ENCODE measurements around the gene TMPRSS12.
"Not testable (repeated sequence)": the region's sequence is repeated elsewhere in the genome, so short reads cannot be mapped to it uniquely, and the experiment has no call there.

The TMPRSS12 gene, protein sequence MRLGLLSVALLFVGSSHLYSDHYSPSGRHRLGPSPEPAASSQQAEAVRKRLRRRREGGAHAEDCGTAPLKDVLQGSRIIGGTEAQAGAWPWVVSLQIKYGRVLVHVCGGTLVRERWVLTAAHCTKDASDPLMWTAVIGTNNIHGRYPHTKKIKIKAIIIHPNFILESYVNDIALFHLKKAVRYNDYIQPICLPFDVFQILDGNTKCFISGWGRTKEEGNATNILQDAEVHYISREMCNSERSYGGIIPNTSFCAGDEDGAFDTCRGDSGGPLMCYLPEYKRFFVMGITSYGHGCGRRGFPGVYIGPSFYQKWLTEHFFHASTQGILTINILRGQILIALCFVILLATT

DNA sequence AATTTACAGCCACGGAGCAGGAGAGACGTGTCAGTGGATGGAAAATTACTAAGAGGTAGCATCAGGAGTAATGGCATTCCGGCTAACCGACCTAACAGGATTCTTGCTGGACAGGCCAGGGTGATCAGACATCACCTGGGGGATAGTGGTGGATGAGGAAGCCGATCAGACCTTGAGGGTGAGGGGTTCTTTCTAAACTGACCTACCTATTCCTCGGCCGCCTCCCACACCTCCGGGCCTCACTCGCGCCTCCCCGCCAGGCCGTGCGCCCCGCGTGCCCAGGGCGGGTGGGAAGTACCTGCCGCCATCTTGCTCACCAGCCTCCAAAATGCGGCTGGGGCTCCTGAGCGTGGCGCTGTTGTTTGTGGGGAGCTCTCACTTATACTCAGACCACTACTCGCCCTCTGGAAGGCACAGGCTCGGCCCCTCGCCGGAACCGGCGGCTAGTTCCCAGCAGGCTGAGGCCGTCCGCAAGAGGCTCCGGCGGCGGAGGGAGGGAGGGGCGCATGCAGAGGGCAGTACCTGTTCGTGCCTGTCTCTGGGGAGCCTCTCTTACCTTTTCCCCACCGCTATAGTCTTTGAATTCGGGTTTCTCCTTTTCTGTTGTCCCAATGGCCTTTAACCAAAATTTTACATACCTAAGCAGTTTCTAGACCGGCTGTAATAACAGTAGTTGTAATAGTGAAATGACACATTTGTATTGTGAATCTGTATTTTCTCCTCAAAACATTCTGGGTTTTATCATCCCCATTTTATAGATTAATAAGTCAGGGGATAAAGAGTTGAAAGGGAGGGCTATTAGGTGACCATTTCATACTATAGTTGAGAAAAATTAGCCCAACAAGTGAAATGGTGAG, at the start of gene TMPRSS12:
TMPRSS12 (plus strand) TSS at position 290 of the 857 bp plus-strand sequence; CDS start at position 329, 39 bp downstream.
- DNase-seq (ENCODE audit: low spot score) = no peak

DNA sequence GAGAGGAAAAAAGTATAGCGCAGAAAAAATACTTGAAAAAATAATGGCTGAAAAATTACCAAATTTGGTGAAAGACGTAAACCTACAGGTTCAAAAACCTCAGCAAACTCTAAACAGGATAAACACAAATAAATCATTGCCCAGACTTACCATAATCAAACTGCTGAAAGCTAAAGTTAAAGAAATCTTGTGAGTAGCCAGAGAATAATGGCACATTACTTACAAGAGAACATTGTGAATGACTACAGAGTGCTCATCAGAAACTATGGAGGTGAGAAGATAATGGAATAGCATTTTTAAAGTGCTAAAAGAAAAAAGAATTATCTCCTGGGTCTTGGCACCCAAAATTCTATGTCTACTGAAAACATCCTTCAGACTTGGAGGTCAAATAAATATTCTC, 42.8 kb upstream of the TMPRSS12 start:
- no peak for DNase-seq (ENCODE audit: low spot score)

DNA sequence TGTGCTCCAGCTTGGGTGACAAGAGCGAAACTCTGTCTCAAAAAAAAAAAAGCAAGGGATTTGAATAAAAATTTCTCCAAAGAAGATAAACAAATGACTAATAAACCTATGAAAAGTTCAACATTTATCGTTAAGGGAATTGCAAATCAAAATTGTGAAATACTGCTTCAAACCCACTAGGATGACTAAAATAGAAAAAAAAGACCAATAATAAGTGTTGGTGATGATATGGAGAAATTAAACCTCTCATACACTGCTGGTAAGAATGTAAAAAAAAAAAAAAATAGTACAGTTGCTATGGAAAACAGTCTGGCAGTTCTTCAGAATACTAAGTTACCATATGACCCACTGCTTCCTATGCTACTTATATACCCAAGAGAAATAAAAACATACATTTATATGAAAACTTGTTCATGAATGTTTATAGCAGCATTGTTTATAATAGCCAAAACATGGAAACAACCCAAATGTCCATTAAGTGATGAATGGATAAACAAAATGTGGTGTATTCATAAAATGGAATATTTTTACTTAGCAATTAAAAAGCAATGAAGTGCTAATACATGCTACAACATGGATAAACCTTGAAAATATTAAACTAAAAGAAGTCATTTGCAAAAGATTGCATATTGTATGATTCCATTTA, 39.4 kb upstream of the TMPRSS12 start:
- no peak for DNase-seq (ENCODE audit: low spot score)

DNA sequence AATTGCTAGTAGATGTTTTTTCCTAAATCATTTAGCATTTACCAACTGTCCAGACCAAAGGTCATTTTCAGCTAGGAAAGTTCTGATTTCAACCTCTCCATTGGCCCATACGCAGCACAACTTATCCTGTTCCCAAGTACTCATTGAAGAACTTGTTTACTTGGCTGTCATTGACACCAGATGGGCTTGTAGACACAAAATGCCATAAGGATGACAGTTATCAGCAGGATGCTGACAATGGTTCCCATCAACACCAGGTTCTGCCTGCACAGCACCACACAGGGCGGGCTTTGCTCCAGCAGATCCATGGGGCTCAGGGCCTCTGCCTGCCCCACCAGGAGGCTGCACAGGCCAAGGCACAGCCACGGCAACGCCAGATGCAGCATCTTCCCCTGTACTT, 36.5 kb upstream of the TMPRSS12 start:
- no peak for DNase-seq (ENCODE audit: low spot score)

DNA sequence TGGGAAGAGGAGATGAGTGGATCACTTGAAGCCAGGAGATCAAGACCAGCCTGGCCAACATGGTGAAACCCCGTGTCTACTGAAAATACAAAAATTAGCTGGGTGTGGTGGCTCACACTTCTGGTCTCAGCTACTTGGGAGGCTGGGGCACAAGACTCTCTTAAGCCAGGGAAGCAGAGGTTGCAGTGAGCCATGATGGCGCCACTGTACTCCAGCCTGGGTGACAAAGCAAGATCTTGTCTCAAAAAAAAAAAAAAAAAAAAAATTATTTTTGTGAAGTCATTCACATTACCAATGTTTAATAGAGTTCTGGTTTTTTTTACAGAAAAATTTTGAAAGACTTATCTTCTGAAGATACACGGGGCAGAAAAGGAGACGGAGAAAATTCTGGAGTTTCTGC, 33.6 kb upstream of the TMPRSS12 start:
- DNase-seq (ENCODE audit: low spot score) = not testable (repeated sequence)

DNA sequence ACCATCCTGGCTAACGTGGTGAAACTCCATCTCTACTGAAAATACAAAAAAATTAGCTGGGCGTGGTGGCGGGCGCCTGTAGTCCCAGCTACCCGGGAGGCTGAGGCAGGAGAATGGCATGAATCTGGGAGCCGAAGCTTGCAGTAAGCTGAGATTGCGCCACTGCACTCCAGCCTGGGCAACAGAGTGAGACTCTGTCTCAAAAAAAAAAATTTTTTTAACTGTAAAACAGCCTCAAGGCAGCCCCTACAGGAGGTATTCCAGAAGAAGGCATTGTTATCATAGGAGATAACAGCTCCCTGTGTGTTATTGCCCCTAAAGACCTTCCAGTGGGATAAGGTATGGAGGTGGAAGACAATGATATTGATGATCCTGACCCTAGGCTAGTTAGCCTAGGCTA, 27.8 kb upstream of the TMPRSS12 start:
- not testable (repeated sequence) for DNase-seq (ENCODE audit: low spot score)

DNA sequence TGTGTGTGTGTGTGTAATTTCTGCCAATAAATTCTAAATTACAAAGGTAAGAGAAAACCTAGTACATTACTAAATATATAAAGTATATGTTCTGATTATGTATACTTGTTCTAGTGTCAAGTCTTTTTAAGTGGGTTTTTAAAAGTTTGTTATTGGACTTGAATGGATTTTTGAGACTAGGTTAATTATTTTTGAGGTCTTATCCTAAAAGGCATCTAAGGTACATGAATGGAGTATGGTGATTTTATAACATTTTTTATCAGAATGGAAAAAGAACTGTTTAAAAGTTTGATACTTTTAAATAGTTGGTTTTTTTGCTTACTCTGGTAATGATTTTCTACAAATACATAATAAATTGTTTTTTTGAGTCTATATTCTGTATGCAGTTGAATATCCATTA, 22.5 kb upstream of the TMPRSS12 start:
- no peak for DNase-seq (ENCODE audit: low spot score)

DNA sequence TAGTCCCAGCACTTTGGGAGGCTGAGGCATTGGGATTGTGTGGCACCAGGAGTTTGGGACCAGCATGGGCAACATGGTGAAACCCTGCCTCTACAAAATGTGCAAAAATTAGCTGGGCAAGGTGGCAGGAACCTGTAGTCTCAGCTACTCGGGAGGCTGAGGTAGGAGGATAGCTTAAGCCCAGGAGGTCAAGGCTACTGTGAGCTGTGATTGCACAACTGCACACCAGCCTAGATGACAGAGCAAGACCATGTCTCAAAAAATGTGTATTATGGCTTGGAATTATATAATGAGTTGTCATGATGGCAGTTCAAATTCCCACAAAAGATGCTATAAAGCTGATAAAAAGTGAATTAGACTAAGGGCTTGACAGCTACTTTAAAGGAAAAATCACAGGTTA, 20.6 kb upstream of the TMPRSS12 start:
- DNase-seq (ENCODE audit: low spot score) = no peak

DNA sequence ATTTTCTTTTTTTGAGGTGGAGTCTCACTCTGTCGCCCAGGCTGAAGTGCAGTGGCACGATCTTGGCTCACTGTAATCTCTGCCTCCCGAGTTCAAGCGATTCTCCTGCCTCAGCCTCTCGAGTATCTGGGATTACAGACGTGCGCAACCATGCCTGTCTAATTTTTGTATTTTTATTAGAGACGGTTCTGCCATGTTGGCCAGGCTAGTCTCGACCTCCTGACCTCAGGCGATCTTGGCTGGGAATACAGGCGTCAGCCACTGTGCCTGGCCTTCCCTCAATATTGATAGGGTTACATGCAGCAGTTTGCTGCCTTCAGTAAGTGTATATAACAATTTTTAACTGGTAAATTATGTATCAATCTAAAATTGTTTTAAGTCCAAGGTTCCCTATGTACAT, 19.0 kb upstream of the TMPRSS12 start:
- DNase-seq (ENCODE audit: low spot score) = not testable (repeated sequence)

DNA sequence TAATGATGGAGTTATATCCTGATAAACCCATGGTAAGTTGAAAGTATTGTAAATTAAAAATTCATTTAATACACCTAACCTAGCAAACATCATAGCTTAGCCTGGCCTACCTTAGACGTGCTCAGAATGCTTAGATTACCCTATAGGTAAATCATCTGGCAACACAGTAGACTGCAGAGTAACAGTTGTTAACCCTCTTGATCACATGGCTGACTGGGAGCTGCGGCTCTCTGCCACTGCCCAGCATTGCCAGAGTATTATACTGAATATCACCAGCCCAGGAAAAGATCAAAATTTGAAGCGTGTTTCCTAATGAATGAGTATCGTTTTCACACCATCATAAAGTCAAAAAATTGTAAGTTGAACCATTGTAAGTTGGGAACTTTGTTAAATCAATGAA, 17.8 kb upstream of the TMPRSS12 start:
- DNase-seq (ENCODE audit: low spot score) = no peak

DNA sequence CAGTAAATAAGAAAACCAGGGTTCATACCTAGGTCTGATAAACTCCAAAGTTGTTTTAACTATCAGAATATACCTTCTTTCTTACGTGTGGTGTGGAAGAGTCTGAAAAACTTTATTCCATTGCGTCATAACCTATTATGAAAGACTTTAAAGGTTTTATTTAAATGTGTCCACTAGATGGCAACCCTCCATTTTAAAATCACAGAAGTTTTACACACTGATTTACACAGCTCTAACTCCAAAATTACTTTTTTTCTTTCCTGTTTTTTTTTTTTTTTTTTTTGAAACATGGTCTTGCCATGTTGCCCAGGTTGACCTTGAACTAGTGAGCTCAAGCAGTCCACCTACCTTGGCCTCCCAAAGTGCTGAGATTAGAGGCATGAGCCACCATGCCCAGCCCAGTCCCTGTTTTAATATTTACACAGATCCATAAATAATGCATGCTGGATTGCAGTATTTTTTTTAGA, 17.3 kb upstream of the TMPRSS12 start:
- DNase-seq (ENCODE audit: low spot score) = no peak

DNA sequence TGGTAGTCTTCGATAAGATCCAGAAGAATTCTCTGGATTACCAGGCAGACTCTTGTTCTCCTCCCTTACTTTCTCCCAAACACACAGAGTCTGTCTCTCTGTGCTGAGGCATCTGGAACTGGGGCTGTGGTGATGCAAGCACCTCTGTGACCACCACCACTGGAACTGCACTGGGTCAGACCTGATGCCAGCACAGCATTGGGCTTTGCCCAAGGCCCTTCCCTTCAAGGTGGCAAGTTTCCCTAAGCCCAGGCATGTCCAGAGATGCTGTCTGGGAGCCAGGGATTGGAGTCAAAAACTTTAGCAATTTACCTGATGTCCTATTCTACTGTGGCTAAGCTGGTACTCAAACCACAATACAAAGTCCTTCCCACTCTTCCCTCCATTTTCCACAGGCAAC, 14.6 kb upstream of the TMPRSS12 start:
- no peak for DNase-seq (ENCODE audit: low spot score)

DNA sequence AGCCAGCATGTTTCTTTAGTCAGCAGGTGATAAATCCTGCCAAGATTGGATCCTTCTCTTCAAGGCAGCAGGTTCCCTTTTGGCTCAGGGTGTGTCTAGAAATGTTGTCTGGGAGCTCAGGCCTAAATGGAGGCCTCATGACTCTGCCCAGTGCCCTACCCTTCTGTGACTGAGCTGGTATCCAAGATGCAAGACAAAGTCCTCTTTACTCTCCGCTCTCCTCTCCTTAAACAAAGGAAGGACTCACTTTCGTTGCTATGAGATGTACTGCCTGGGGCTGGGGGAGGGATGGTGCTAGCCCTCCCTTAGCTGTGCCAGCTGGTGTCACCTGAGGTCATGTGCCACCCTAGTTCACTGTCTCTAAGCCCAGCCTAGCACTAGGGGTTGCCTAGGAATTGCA, 13.8 kb upstream of the TMPRSS12 start:
- no peak for DNase-seq (ENCODE audit: low spot score)

DNA sequence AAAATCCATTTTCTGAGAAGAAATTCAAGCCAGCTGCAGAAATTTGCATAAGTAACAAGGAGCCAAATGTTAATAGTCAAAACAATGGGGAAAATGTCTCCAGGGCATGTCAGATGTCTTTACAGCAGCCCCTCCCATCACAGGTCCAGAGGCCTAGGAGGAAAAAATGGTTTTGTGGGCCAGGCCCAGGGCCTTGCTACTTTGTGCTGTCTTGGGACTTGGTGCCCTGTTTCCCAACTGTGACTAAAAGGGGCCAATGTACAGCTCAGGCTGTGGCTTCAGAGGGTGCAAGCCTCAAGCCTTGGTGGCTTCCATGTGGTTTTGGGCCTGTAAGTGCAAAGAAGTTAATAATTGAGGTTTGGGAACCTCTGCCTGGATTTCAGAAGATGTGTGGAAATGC, 8.9 kb upstream of the TMPRSS12 start:
- DNase-seq (ENCODE audit: low spot score) = not testable (repeated sequence)

DNA sequence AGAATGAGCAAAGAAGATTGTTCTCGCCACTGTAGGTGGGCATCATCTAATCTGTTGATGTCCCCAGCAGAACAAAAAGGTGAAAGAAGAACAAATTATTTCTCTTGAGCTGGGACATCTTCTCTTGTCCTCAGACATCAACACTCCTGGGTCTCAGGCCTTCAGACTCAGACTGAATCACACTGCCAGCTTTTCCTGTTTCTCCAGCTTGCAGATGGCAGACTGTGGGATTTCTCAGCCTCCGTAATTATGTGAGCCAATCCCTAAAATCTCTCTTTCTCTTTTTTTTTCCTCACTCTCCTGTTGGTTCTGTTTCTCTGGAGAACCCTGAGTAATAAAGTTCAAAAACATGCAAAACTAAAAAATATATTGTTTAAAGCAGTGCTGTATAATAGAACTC, 3.7 kb upstream of the TMPRSS12 start:
- DNase-seq (ENCODE audit: low spot score) = no peak

DNA sequence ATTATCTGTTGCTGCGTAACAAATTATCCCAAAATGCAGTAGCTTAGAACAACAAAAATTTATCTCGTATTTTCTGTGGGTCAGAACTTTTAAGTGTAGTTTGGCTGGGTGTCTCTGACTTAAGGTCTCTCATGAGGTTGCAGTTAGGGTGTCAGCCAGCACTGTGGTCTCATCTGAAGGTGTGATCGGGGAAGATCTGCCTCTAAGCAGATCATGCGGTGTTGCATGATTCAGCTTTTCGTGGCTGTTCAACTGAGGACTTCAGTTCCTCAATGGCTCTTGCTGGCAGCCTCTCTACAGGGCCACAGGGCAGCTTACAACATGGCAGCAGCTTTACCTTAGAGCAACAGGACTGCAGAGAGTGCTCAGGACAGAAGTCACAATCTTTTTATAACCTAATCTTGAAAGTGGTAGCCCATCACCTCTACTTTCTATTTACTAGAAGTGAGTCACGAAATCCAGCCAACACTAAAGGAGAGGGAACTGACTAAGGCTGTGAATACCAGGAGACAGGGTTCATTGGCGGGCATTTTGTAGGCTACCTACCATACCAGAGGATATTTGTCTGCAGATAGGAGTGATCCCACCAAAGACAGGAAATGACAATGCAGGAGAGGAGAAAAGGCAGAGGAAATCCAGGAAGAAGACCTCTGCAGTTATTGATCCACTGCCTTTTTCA, 1.8 kb upstream of the TMPRSS12 start:
- DNase-seq (ENCODE audit: low spot score) = no peak

DNA sequence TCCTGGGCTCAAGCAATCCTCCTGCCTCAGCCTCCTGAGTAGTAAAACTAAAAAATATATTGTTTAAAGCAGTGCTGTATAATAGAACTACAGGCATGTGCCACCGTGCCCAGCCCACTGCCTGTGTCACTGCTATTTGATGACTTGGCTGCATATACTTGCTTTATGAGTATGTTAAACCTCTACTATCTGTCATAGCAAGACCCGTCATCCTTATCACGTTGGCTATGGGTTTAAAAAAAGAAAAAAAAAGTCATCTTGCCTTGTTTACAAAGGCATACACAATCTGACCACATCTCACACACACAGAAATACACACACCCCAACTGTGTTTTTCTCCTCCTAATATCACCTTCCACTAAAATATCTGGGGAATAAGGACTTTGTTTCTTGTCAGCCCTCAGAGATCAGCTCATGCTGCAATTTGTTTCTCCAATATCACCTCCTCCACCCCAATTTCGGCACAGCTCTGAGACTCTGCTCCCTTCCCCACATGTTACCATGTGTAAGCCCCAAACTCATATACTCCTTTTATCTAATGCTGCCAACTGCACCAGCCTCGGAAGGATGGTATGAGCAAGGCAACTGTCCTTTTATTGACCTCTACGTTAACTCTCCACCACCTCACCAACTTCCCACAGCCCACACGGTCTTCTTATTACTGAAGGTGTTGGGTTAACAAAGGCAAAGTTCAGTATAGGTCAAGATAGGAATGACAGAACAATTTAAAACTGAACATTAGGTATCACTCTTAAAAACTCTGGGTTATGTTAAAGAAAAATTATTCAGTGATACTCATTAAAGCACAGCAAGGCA, 802 bp upstream of the TMPRSS12 start:
- no peak for DNase-seq (ENCODE audit: low spot score)

DNA sequence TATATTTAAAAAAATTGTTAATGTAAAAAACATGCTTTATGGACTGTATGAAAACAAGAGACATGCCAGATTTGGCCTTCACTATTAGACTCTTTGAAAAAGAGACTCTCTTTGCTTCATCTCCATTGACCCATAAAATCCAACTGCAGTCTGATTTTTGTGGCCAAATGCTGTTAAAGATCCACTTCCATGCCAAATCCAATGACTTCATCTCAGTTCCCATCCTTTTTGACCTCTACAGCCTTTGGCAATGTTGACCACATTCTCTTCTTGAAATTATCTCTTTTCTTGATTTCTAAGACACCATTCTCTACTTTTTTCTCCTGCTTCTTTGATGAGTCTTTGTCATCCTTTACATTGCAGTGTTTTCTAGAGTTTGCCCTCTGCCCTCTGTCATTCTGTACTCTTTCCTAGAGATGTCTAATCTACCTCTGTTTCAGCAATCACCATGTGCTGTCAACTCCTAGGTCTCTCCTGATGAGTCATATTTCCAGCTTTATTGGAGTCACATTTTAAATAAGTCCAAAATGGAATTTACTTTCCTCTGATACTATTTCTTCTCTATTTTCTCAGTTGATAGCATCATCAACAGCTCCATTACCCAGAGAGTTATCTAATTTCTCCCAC, 2.4 kb downstream of the TMPRSS12 start:
- peak; percentile 11 for DNase-seq (ENCODE audit: low spot score)

DNA sequence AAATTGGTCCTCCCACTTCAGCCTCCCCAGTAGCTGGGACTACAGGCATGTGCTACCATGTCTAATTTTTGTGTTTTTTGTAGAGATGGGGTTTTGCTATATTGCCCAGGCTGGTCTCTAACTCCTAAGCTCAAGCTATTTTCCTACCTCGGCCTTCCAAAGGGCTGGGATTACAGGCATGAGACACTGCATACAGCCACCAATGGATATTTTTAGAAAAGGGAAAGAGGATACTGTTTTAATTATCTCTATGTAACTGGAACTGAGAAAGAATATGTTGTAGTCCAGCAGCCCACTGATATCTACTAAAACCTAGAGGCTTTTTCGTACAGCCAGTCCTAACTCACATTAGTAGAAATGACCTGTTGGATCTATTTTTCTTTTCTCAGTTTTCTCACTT, 6.2 kb downstream of the TMPRSS12 start:
- no peak for DNase-seq (ENCODE audit: low spot score)

DNA sequence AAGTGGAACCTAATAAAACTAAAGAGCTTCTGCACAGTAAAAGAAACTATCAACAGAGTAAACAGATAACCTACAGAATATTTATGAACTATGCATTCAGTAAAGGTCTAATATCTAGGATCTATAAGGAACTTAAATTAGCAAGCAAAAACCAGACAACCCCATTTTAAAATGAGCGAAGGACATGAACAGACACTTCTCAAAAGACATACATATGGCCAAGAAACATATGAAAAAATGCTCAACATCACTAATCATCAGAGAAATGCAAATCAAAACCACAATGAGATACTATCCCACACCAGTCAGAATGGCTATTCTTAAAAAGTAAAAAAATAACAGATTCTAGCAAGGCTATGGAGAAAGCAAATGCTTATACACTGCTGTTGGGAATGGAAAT, 12.5 kb downstream of the TMPRSS12 start:
- DNase-seq (ENCODE audit: low spot score) = not testable (repeated sequence)

DNA sequence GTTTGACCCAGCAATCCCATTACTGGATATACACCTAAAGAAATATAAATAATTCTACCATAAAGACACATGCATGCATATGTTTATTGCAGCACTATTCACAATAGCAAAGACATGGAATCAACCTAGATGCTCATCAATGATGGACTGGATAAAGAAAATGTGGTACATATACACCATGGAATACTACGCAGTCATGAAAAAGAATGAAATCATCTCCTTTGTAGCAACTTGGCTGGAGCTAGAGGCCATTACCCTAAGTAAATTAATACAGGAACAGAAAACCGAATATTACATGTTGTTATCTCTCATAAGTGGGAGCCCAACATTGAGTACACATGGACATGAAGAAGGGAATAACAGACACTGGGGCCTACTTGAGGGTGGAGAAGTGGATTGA, 13.0 kb downstream of the TMPRSS12 start:
- not testable (repeated sequence) for DNase-seq (ENCODE audit: low spot score)
